CD14-positive monocyte (primary cell): ENCODE results near the gene STK4. TPM values are rescaled to one million over a fixed set of nuclear protein-coding genes. Genes with fewer than 3 reads are reported as not detected.

ENCODE experiments used
- DNase-seq, 3 donors: peaks; one replicate each; pipeline ENCODE4 v3.0.0-alpha.2; 2011 to 2022
- H2AFZ ChIP-seq: 2 replicates; pipeline ENCODE4 v1.6.0; 2012; ENCODE audit warnings: mild to moderate bottlenecking, low read depth, low read length, inconsistent platforms; ENCODE audit not compliant: insufficient read depth, poor library complexity, severe bottlenecking
- H3K27ac ChIP-seq, 2 donors: 1 replicate in 1 of 2; 2 replicates in 1 of 2; pipeline ENCODE4 v1.5.1; 2012 to 2013; ENCODE audit warnings: low read length in 2 of 2, control low read depth in 1 of 2, inconsistent platforms in 1 of 2, low read depth in 1 of 2, mild to moderate bottlenecking in 1 of 2
- H3K27me3 ChIP-seq, 2 donors: one replicate each; pipeline versions ENCODE4 v1.6.0 to v1.6.1; 2011 to 2013; ENCODE audit warnings: low read length in 2 of 2; ENCODE audit not compliant: control insufficient read depth in 2 of 2, insufficient read depth in 2 of 2
- H3K36me3 ChIP-seq, 2 donors: replicated peaks in 1 of 2; 1 replicate in 1 of 2; 2 replicates in 1 of 2; pipeline versions ENCODE4 v1.5.1 to v1.6.1; 2012 to 2013; ENCODE audit warnings: low read length in 2 of 2, control low read depth in 1 of 2, inconsistent platforms in 1 of 2, mild to moderate bottlenecking in 1 of 2; ENCODE audit not compliant: insufficient read depth in 2 of 2, control insufficient read depth in 1 of 2
- H3K4me1 ChIP-seq, 2 donors: 1 replicate in 1 of 2; 2 replicates in 1 of 2; pipeline versions ENCODE4 v1.5.1 to v1.6.1; 2012 to 2013; ENCODE audit warnings: low read length in 2 of 2, control low read depth in 1 of 2, inconsistent platforms in 1 of 2, mild to moderate bottlenecking in 1 of 2, moderate library complexity in 1 of 2; ENCODE audit not compliant: insufficient read depth in 2 of 2, control insufficient read depth in 1 of 2
- H3K4me2 ChIP-seq: replicated peaks from 2 replicates; pipeline ENCODE3; 2012; ENCODE audit warnings: low read length, moderate library complexity, mild to moderate bottlenecking; ENCODE audit not compliant: poor library complexity, severe bottlenecking; ENCODE audit errors: extremely low read depth
- H3K4me3 ChIP-seq, 3 experiments: fragments of 200-600 bp in 1 of 3; sonication (generic) in 1 of 3; replicated peaks in 1 of 3; 1 replicate in 2 of 3; 2 replicates in 1 of 3; pipeline ENCODE4 v1.5.1; 2011 to 2013; ENCODE audit warnings: low read length in 3 of 3, mild to moderate bottlenecking in 3 of 3, control low read depth in 2 of 3, low read depth in 2 of 3, inconsistent platforms in 1 of 3, moderate library complexity in 1 of 3
- H3K79me2 ChIP-seq: 2 replicates; pipeline ENCODE4 v1.6.0; 2012; ENCODE audit warnings: mild to moderate bottlenecking, control low read depth, inconsistent platforms, low read length, moderate library complexity; ENCODE audit not compliant: insufficient read depth
- H3K9ac ChIP-seq: 2 replicates; pipeline ENCODE4 v1.6.0; 2017; ENCODE audit warnings: low read length, mild to moderate bottlenecking; ENCODE audit not compliant: insufficient read depth, poor library complexity, severe bottlenecking
- H3K9me3 ChIP-seq, 2 donors: replicated peaks in 1 of 2; 1 replicate in 1 of 2; 2 replicates in 1 of 2; pipeline versions ENCODE4 v1.5.1 to v1.6.1; 2012 to 2013; ENCODE audit warnings: low read length in 2 of 2, control low read depth in 1 of 2; ENCODE audit not compliant: control insufficient read depth in 1 of 2, insufficient read depth in 1 of 2
- H4K20me1 ChIP-seq: 2 replicates; pipeline ENCODE4 v1.6.0; 2012; ENCODE audit warnings: mild to moderate bottlenecking, low read length, control low read depth, moderate library complexity; ENCODE audit not compliant: insufficient read depth
- H3K27ac Mint-ChIP-seq, 7 donors: one replicate each; pipeline ENCODE4 v1.8.0; 2020; ENCODE audit warnings: mild to moderate bottlenecking in 7 of 7, mixed read lengths in 7 of 7, moderate library complexity in 6 of 7, inconsistent platforms in 2 of 7
- H3K27me3 Mint-ChIP-seq, 3 donors: one replicate each; pipeline ENCODE4 v1.8.0; 2021 to 2022; ENCODE audit warnings: low read depth in 3 of 3, mild to moderate bottlenecking in 3 of 3, mixed read lengths in 3 of 3, moderate library complexity in 3 of 3, inconsistent platforms in 1 of 3
- H3K36me3 Mint-ChIP-seq, 2 donors: one replicate each; pipeline ENCODE4 v1.8.0; 2020; ENCODE audit warnings: mixed read lengths in 2 of 2, inconsistent platforms in 1 of 2, mild to moderate bottlenecking in 1 of 2
- H3K4me1 Mint-ChIP-seq: one replicate; pipeline ENCODE4 v1.8.0; 2020; ENCODE audit warnings: mild to moderate bottlenecking, mixed read lengths
- H3K4me3 Mint-ChIP-seq, 2 donors: one replicate each; pipeline ENCODE4 v1.8.0; 2020; ENCODE audit warnings: mild to moderate bottlenecking in 2 of 2, mixed read lengths in 2 of 2, moderate library complexity in 1 of 2
- H3K9me3 Mint-ChIP-seq, 7 donors: one replicate each; pipeline ENCODE4 v1.8.0; 2020 to 2022; ENCODE audit warnings: mixed read lengths in 7 of 7, mild to moderate bottlenecking in 6 of 7, moderate library complexity in 6 of 7, inconsistent platforms in 2 of 7
- CTCF ChIP-seq: fragments of 200-600 bp; IDR thresholded peaks from one replicate; pipeline ENCODE4 v1.8.0; 2022; ENCODE audit warnings: antibody characterized with exemption, mild to moderate bottlenecking
- WGBS: methylation state at CpG from one replicate; pipeline ENCODE4 v1.1.5; 2013; ENCODE audit warnings: missing lambda C conversion rate; ENCODE audit not compliant: insufficient coverage; 5-methylcytosine and 5-hydroxymethylcytosine counted together
- intact Hi-C, 2 donors: fragments of 100-400 bp; cut with micrococcal nuclease; formaldehyde crosslinking; loops; one replicate each; pipeline versions ENCODE4 v1.15.0 to v1.15.1; 2023
- polyA plus RNA-seq, 3 donors: library from polyadenylated mRNA; depleted of rRNA in 1 of 3; unstranded in 2 of 3; stranded (reverse) in 1 of 3; fragments of 300-500 nt in 2 of 3; fragments of >200 nt in 1 of 3; fragmentation: Illumina TruSeq in 2 of 3; gene quantifications; 1 replicate in 2 of 3; 2 replicates in 1 of 3; pipeline ENCODE4 v1.2.3, GENCODE V29; 2012 to 2021

Gene STK4
- polyA plus RNA-seq, 3 donors: 53.0 to 123 (median 69.9) TPM

GRCh38 chr20:45117581-45117980 is 151.3 kb downstream of the STK4 start:
- H3K4me3 Mint-ChIP-seq: no peak overlapping the region
- Histone ChIP-seq H3K36me3 (no peaks in the 10 kb centered on the region), H3K4me3 (no peak overlapping the region), H3K4me2 (no peak overlapping the region), H3K9me3 (no peaks in the 10 kb centered on the region), H2AFZ (no peak overlapping the region), H3K9ac (no peak overlapping the region), H3K27me3 (peaks cover 2 to 3% of the 10 kb centered on the region in 2 donors), H3K4me1 (no peaks in the 10 kb centered on the region), H3K79me2 (no peaks in the 10 kb centered on the region), H3K27ac (no peak overlapping the region), H4K20me1 (no peaks in the 10 kb centered on the region)
- no peak for TF ChIP-seq CTCF
- intact Hi-C loops: no loop called here
- no peak for DNase-seq
- H3K27ac Mint-ChIP-seq: no peak overlapping the region
- H3K4me1 Mint-ChIP-seq: no peaks in the 10 kb centered on the region
- no peaks in the 10 kb centered on the region for H3K36me3 Mint-ChIP-seq
- H3K9me3 Mint-ChIP-seq: no peaks in the 10 kb centered on the region
- H3K27me3 Mint-ChIP-seq: peaks cover 12 to 31% (median 14%) of the 10 kb centered on the region in 3 donors
- WGBS: 89% methylated on average over 4 of the region's 4 CpGs

- H3K9ac ChIP-seq: no peak overlapping the region
- no peaks in the 10 kb centered on the region for H3K79me2 ChIP-seq
- intact Hi-C loops: no loop called here
- peaks cover 2 to 3% of the 10 kb centered on the region in 2 donors for H3K27me3 ChIP-seq
- no peak for TF ChIP-seq CTCF
- WGBS: no CpG with 5 or more reads among the region's 2 CpGs
- H3K4me2 ChIP-seq: no peak overlapping the region
- no peak for DNase-seq
- H3K36me3 Mint-ChIP-seq: no peaks in the 10 kb centered on the region
- no peaks in the 10 kb centered on the region for H3K9me3 Mint-ChIP-seq
- H4K20me1 ChIP-seq: no peaks in the 10 kb centered on the region
- H3K27me3 Mint-ChIP-seq: peaks cover 13 to 31% (median 13%) of the 10 kb centered on the region in 3 donors
- H3K36me3 ChIP-seq: no peaks in the 10 kb centered on the region
- H3K27ac Mint-ChIP-seq: no peak overlapping the region
- H3K27ac ChIP-seq: no peak overlapping the region
- H3K4me3 Mint-ChIP-seq: peak overlapping the region in 1 of 2 donors; percentile 28
- no peaks in the 10 kb centered on the region for H3K9me3 ChIP-seq
- H3K4me1 Mint-ChIP-seq: no peaks in the 10 kb centered on the region
- no peaks in the 10 kb centered on the region for H3K4me1 ChIP-seq
- no peak overlapping the region for H3K4me3 ChIP-seq
- no peak overlapping the region for H2AFZ ChIP-seq
Observed at GRCh38 chr20:45118028-45118427, 151.7 kb downstream of the STK4 start.
